ENCODE data around the gene ZC3H10. TPM values are rescaled to one million over a fixed set of nuclear protein-coding genes. Genes with fewer than 3 reads are reported as not detected.

Gene ZC3H10
- total and polyA plus RNA-seq, 2 of the 13 experiments (the other 11 are each of a cell fraction or from before 2014, with no cell fraction given) = 0.70 to 2.3 TPM

DNA sequence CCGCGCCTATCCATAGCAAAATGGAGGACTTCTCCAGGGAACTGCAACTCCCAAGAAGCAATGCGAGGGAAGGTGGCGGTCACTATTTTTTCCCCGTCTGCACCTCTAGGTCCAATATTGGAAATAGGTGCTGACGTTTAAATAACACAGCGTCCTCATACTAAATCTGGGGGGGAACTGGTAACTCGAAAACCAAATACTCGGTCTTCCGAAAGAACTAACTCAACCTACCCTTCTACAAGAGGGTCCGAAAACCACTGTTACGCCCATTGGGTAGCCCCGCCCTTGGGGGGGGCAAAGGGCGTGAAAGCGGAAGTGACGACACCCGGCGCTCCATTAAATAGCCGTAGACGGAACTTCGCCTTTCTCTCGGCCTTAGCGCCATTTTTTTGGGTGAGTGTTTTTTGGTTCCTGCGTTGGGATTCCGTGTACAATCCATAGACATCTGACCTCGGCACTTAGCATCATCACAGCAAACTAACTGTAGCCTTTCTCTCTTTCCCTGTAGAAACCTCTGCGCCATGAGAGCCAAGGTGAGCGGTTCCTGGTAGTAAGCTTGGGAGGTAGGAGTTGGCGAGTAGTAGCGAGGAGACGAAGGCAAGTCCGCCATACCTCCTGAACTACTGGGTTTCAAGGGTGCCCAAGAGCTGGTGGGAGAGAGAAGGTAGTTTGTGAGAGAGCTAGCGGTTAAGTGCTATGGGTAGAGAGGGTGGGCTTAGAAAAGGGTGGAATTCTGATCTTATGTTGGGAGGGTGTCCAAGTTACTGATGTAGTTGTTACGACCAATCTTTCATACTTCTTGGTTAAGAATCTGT lies 1.6 kb upstream of the ZC3H10 start, which contains the start of gene RPL41 (continued):
- TF ChIP-seq, protein P1, sequence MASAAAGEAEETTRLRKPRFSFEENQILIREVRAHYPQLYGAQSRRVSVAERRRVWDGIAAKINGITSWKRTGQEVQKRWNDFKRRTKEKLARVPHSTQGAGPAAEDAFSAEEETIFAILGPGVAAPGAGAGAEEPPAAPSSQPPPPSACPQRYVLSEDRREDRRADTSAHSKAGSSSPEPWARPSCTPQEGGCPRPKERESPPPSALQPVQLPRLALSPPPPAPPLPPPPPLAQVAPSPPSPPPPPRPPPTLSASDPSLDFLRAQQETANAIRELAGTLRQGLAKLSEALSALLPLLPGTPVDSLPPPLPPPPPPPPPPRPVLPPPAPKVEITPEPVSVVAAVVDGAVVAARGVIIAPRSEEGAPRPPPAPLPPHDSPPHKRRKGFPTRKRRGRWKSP (CRISPR knock-in tag; IDR thresholded peaks at IDR 0.05) = peak; percentile 86
- TF ChIP-seq, protein P2, sequence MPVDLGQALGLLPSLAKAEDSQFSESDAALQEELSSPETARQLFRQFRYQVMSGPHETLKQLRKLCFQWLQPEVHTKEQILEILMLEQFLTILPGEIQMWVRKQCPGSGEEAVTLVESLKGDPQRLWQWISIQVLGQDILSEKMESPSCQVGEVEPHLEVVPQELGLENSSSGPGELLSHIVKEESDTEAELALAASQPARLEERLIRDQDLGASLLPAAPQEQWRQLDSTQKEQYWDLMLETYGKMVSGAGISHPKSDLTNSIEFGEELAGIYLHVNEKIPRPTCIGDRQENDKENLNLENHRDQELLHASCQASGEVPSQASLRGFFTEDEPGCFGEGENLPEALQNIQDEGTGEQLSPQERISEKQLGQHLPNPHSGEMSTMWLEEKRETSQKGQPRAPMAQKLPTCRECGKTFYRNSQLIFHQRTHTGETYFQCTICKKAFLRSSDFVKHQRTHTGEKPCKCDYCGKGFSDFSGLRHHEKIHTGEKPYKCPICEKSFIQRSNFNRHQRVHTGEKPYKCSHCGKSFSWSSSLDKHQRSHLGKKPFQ (CRISPR knock-in tag; IDR thresholded peaks at IDR 0.05; ENCODE audit: insufficient replicate concordance) = peak; percentile 70
- TF ChIP-seq ZFP37 (CRISPR knock-in tag; IDR thresholded peaks at IDR 0.05; ENCODE audit: borderline replicate concordance) (peak; percentile 78; the same call in 1 of the 2 replicates), TBL1XR1 (IDR thresholded peaks at IDR 0.05; ENCODE audit: borderline replicate concordance, low read length, partially characterized antibody) (peak; percentile 8), DR1 (CRISPR knock-in tag; IDR thresholded peaks at IDR 0.05) (peak; percentile 98), THYN1 (CRISPR knock-in tag; IDR thresholded peaks at IDR 0.05; ENCODE audit: borderline replicate concordance, low read depth) (no peak), EEA1 (CRISPR knock-in tag; IDR thresholded peaks at IDR 0.05; ENCODE audit: borderline replicate concordance) (no peak), RARG (CRISPR knock-in tag; IDR thresholded peaks at IDR 0.05; ENCODE audit: low read depth) (peak; percentile 80; the same call in 1 of the 2 replicates), ZNF761 (CRISPR knock-in tag; conservative IDR thresholded peaks at IDR 0.05) (peak; percentile 74; the same call in 1 of the 2 replicates), NR2F2 (IDR thresholded peaks at IDR 0.05; ENCODE audit: borderline replicate concordance, low read depth) (peak; percentile 17; the same call in 1 of the 2 replicates), ZMYM4 (CRISPR knock-in tag; IDR thresholded peaks at IDR 0.05) (peak; percentile 78), ZNF510 (CRISPR knock-in tag; IDR thresholded peaks at IDR 0.05; ENCODE audit: low read depth) (peak; percentile 96), KDM2A (CRISPR knock-in tag; IDR thresholded peaks at IDR 0.05; ENCODE audit: borderline replicate concordance, low read depth) (peak; percentile 66; the same call in 1 of the 2 replicates), MYC (CRISPR knock-in tag; IDR thresholded peaks at IDR 0.05; ENCODE audit: borderline replicate concordance) (peak; percentile 95), ADNP (CRISPR knock-in tag; IDR thresholded peaks at IDR 0.05) (no peak)
- TF ChIP-seq, protein P3, sequence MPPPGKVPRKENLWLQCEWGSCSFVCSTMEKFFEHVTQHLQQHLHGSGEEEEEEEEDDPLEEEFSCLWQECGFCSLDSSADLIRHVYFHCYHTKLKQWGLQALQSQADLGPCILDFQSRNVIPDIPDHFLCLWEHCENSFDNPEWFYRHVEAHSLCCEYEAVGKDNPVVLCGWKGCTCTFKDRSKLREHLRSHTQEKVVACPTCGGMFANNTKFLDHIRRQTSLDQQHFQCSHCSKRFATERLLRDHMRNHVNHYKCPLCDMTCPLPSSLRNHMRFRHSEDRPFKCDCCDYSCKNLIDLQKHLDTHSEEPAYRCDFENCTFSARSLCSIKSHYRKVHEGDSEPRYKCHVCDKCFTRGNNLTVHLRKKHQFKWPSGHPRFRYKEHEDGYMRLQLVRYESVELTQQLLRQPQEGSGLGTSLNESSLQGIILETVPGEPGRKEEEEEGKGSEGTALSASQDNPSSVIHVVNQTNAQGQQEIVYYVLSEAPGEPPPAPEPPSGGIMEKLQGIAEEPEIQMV (CRISPR knock-in tag; IDR thresholded peaks at IDR 0.05; ENCODE audit: low read depth) = peak; percentile 73
- TF ChIP-seq, protein P4, sequence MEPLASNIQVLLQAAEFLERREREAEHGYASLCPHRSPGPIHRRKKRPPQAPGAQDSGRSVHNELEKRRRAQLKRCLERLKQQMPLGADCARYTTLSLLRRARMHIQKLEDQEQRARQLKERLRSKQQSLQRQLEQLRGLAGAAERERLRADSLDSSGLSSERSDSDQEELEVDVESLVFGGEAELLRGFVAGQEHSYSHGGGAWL (CRISPR knock-in tag; IDR thresholded peaks at IDR 0.05) = 0 out of 2 replicates have a peak, but pooled peaks have one; percentile 35
- TF ChIP-seq, protein P5, sequence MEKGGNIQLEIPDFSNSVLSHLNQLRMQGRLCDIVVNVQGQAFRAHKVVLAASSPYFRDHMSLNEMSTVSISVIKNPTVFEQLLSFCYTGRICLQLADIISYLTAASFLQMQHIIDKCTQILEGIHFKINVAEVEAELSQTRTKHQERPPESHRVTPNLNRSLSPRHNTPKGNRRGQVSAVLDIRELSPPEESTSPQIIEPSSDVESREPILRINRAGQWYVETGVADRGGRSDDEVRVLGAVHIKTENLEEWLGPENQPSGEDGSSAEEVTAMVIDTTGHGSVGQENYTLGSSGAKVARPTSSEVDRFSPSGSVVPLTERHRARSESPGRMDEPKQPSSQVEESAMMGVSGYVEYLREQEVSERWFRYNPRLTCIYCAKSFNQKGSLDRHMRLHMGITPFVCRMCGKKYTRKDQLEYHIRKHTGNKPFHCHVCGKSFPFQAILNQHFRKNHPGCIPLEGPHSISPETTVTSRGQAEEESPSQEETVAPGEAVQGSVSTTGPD (CRISPR knock-in tag; IDR thresholded peaks at IDR 0.05) = no peak
- TF ChIP-seq, protein P6, sequence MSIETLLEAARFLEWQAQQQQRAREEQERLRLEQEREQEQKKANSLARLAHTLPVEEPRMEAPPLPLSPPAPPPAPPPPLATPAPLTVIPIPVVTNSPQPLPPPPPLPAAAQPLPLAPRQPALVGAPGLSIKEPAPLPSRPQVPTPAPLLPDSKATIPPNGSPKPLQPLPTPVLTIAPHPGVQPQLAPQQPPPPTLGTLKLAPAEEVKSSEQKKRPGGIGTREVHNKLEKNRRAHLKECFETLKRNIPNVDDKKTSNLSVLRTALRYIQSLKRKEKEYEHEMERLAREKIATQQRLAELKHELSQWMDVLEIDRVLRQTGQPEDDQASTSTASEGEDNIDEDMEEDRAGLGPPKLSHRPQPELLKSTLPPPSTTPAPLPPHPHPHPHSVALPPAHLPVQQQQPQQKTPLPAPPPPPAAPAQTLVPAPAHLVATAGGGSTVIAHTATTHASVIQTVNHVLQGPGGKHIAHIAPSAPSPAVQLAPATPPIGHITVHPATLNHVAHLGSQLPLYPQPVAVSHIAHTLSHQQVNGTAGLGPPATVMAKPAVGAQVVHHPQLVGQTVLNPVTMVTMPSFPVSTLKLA (IDR thresholded peaks at IDR 0.05) = 0 out of 2 replicates have a peak, but pooled peaks have one; percentile 10

Measured in HepG2 (cell line).